ENCODE measurements around the gene ADGB.
"Not testable (repeated sequence)": the region's sequence is repeated elsewhere in the genome, so short reads cannot be mapped to it uniquely, and the experiment has no call there.

The ADGB gene

DNA sequence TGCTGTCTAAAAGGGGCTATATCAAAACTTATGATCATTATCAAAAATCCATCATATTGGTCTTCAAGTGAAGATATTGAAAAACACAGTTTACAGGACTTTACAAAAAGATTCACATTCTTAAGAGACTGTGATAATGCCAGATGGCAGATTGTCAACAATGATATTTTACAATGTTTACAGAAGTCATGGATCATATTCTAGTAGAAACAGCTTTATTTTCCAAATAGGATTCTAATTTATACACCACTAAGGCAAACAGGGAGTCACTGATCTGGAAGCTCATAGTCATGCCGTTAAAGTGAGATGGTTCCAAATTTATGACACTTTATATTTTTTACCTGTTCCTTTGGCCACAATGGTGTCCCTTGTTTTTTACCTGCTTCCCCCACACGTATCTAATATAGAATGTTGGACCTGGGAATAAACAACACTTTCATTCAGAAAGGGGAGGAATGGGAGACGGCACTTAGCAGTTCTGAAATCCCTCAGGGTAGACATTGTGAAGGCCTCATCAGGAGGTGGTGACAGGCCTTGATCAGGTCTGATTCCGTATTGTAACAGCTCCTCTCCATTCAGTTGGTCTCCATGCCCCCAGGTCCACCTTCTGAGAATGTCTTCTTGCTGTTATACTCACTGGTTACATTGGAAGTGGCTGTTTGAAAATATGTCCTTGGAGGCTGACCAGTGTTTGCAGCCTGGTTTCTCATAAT is 228.6 kb downstream of the ADGB start:
- no peak for DNase-seq

DNA sequence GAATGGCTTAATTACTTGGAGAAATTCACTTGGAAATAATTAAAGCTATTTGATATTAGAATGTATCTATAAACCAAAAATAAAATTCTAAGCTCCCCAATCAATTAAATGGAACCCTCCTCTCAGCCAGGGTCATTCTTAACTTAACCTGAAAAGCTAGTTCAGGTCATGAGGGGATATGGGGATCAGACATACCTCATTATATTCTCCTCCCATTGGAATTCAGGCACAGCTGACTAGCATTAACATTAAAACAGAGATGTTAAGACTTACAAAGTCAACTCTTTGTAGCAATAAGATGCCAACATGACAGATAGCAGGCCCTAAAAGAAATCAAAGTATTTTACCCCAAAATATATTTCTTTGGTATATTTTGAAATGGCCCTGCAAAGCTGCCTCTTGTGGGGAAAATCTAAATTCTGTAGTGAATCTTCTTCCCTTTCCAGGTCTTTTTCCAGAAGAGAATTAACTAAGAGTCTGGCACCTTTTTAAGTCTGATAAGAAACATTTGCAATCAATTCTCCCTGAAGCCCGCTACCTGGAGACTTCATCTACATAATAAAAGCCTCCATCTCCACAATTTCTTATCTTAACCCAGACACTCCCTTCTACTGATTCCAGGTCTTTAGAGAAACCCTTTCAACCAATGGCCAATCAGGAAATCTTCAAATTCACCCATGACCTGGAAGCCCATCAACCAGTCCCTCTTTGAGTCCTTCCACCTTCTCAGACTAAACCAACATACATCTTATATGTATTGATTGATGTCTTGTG is 231.2 kb downstream of the ADGB start:
- no peak for DNase-seq

DNA sequence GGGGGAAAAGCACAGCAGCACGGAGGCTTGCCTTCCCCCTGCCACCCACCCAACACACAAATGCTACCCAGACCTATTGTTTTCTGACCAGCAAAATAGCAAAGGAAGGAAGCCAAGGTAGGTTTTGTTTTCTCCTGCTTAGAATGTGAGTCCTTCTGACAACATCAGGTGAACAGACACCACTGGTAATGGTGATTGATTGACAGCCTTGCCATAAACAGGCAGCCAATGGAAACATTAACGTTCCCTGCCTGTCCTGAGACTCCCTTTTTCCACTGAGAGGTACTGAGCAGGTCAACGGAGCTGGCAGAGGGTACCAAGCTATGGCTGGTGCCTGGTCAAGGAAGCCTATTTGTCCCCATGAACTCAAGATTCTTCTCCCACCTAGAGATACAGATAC is 234.4 kb downstream of the ADGB start:
- DNase-seq = no peak

DNA sequence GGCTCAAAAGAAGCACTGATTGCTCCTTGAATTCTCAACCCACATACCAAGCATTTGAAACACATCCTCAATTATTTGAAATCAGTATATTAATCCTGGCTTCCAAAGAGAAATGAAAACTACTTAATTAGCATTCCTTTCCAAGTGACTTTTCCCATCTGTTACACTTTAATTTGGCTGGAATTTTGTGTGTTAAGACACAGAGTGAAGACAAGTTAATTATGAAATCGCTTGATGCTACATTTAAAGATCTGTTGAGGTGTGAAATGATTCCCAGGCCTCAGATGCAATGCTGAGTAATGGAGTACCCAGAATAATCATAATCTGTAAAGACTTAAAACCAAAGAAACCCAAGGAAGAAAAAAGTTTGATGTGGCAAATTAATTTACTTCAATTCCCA is 241.4 kb downstream of the ADGB start:
- no peak for DNase-seq

DNA sequence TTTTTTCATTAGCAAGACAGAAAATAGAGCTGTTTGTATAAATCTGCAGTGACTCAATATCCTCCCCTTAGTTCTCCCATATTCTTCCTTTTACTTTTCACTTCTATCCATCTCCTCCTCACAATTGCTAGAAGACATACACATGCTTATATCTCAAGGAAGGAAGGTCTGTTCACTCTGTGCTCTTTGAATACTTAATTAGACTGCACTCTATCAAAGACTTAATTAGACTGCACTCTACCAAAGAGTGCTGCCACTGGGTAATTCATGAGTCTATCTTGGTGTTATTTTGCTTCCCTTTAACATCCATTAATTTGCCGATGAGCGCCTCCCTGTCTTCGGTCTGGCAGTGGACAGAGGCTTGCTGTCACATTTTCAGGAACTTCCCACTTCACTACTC is 241.9 kb downstream of the ADGB start:
- no peak for DNase-seq

DNA sequence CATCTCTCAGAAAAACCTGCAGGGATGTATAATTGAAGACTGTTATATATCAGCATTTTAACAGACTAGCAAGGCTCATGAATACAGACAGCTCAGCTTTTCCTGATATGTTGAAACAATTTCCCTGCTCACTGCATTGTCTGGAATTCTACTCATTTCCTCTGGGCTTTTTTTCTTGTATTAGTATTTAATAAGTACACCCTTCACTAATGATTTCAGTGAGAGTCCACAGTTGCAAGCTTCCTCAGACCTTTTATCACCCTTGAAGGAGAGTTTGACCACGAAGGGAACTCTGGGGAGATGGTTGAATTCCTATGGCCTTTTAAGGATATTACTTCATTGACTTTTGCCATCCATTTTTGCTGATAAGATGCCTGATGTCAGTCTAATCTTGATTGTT is 248.7 kb downstream of the ADGB start:
- no peak for DNase-seq

DNA sequence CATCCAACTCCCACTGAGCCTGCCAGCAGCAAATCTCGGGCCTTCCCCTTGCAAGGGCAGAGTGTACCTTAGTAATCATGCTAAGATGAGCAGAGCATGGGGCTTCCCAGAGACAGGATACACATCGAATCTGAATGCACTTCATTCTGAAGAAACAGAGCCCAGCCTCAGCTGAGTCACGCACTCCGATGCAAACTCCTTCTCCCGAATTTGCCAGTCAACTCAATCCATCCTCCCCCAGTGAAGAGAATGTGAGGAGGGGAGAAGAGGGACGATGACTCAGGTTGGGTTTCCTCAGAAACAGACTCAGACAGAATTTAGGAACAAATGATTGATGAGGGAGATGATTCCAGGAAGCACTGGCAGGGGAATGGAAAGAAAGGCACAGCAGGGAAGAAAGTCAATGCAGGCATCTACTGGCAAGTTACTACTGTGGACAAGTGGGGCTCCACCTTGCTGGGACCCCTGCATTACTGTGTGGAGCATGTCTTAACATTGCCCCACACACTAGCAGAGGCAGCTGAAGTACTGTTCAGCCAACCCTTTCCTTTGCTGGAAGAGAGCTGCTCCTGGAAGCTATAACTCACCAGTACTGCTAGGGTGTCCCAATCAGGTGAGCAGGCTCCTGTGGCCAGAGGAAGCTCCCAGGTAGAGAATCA is 251.6 kb downstream of the ADGB start:
- no peak for DNase-seq

DNA sequence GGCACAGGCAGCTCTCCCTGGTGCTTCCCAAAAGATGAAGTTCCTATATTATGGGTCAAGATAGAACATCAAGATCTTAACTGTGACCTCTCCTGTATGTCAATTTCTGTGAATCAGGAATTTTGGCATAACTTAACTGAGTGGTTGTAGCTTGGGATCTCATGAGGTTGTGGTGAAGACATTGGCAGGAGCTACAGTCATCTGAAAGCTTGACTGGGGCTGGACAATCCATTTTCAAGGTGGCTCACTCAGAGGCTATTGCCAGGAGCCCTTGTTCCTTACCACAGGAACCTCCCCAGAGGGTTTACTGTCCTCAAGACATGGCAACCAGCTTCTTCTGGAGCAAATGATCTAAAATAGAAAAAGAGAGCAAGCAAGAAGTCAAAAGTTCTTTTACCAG is 252.2 kb downstream of the ADGB start:
- DNase-seq = no peak

DNA sequence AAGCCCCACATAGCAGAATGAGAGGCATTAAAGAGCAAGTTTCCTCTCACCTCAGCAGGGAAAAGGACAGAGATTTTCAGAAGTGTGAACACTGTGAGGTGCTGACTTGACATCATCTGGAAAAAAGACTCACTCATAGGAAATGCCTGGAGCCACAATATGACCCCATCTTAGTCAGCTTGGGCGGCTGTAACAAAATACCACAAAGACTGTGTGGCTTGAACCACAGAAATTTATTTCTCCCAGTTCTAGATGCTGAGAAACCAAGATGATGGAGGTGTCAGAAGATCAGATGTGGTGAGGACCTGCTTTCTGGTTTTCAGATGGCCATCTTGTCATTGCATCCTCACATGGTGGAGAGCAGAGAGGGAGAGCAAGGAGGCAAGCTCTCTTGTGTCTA is 253.1 kb downstream of the ADGB start:
- DNase-seq = no peak

DNA sequence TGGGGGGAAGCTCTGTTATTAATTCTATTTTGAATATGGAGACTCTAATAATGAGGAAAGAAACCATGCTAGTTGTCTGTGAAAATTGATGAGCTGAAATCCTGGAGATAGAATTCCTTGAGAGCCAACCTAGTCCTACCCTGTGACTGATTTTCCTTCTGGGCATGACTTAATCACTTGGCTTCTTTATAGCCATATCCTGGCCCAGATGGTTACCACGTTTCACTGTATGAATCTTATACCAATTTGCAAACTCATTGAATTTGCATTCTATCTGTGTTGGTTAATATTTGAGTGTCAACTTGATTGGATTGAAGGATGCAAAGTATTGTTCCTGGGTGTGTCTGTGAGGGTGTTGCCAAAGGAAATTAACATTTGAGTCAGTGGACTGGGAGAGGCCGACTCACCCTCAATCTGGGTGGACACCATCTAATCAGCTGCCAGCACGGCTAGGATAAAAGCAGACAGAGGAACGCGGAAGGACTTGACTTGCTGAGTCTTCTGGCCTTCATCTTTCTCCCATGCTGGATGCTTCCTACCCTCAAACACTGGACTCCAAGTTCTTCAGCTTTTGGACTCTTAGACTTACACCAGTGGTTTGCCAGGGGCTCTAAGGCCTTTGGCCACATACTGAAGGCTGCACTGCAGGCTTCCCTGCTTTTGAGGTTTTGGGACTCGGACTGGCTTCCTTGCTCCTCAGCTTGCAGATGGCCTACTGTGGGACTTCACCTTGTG is 255.9 kb downstream of the ADGB start:
- DNase-seq = not testable (repeated sequence)

DNA sequence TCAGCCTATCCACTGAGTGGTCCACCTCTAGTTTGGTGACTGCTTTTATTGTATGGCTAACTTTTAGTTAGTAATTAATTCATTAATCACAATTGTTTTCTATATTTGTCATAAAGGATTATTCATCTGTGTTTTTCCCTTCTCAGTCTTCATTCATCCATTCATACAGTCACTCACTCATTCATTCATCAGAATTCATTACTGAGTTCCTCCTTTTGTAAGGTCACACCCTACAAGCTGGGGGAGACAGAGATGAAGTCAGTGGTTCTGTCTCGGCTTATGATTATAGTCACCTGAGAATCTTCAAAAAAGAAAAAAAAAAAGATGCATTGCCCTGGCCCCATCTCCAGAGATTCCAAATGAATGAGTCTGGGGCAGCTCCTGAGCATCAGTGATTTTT is 257.1 kb downstream of the ADGB start:
- DNase-seq = no peak

DNA sequence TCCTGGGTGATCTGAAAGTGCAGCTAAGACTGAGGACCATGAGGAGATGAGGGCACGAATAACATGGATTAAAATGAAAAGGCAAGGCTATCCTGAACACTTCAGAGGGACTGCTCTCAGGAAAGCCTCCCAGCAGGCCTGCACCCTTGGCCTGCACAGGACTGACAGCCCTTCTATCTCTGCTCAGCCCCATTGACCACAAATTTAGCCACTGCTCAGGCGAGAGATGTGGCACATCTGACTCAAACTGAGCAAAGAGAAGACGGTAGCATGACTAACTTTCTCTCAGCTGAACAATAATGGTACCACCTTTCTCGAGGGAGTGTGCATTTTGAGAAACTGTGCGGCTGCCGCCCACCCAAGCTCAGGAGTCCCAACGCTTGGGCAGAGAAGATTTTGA is 257.5 kb downstream of the ADGB start:
- DNase-seq = no peak

DNA sequence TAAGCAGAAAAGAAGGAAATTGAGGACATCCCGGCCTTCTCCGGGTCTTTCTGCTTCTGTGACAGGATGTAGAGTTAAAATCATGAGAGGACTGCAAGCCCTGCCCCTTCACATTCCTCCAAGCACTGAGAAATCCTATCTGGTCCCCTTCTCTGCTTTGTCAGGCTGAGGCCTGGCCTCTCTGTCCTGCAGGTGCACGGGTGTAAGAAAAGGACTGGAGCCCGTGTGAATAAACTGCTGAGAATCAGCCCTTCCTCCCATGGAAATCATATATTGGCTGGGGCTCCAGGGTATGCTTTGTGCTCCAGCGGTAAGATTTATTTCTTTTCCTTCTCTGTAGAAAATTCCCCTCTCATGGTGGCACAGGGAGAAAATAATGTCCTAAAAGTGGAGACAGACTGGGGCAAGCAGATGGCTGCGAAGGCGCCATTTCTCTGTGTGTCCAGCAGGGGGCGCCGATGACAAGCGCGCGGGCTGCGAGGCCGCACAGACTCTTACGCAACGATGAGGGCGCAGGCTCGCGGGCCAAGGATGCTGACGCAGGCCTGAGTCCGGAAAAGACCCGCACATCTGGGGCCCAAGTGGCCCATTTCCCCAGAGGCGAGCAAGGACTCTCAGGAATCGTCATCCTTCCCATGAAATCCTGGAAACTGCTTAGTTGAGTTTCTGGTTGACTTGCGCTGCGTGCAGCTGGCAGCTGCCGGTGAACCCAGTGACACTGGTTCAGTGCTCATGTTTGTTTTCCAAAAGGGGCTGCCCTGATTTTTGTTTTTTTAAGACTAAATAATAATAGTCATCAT is 258.6 kb downstream of the ADGB start:
- DNase-seq = peak; percentile 18 to 89 (median 80)

DNA sequence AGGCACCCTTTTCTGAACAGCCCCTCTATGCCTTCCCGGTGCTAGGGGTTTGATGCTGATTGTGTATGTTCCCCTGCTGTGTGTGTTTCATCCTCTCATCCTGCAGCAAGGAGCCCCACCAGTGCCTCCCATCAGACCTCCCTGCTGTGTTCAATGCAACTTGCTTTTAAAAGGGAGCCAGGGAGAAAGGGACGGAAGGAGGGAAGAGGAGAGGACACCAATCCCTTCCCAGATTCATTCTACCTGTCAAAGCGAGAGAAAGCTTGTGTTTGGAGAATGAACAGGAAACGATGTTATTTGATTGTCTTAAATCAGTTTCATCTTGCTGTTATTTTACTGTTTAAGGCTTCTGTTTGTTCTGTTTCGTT is 259.2 kb downstream of the ADGB start:
- peak in 3 of 14 donors; percentile 53 to 64 (median 53) for DNase-seq

DNA sequence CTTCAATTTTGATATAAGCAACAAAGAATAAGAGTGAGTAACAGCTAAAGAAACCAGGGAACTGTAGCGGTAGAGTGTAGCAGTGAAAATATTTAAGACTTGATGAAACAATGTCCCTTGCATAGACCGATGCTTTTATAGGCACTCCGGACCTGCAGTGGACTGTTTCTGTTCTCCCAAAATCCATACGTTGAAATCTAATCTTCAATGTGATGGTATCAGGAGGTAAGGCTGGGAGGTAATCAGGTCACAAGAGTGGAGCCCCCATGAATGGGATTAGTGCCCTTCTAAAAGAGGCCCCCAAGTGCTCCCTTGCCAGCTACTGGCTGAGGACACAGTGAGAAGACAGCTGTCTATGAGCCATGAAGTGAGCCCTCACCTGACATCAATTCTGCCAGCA is 260.4 kb downstream of the ADGB start:
- no peak for DNase-seq

DNA sequence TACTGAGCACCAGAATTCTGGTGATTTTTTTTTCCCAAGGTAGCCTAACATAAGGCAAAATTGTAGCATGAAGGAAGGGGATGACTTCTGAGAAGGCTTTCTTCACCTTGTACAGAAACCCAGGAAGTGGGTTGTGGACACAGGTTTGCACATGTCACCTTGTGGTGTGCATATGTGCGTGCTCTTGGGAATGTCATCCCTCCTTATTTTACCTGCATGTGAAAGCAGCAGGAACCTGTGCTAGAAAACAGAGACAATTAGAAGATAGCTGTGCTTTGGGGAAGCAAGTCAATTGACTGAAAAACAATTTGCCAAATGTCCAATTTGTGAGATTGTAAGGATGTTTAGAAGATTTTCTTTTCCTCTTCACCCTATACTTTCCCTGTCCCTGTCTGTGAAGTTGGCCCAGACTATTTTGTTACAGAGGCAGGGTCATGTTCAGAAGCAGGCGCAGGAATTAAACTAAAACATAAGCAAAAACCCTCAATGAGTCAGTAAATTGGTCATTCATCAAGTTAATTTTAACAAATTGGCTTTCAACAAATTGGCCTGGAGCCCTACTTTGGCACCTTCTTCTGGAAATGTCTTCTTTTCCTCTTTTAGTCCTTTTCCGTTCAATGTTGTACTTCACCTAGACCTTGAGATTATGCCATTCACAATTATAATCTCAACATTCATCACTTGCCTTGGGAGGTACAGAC is 261.2 kb downstream of the ADGB start:
- peak in 1 of 14 donors; percentile 19 for DNase-seq

DNA sequence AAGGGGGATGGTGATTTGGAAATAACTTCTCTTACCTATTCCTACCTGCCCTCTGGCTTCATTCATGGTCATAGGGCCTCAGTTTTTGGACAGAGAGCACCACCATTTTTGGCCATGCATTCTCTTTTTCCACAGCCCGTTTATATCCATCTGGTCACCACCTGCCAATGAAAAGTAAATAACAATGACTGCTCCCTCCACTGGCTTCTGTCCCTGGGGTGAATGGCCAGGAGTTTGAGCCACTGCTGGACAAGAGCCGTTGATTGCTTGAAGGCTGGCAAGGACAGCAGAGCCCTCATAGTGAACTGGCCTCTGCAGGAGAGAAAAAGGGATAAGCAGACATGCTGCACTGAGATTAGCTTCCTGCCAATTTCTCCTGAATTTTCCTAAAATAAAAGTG is 261.8 kb downstream of the ADGB start:
- peak in 2 of 14 donors; percentile 2 to 69 for DNase-seq

DNA sequence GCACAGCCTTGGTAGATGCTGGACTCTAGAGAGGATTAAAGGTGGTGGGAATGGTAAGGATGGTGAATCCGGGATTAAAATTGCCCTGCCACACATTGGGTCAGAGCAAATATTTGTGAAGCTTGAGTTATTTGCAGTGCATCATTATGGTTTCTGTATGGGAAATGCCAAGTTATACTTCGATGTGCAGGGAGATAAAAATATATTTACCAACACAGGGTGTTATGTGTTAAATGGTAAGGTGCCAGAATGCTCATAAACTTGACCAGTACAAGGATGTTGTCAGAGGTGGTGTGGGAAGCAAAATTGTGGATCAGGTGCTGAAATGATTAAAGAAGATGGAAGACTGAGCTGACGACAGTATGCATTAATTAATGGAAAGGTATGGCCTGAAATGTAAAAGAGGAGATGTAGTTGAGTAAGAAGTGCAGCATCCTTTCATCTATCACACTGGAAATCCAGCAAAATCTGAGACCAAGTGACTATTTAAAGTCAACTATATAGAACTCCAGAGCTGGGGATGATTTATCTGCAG is 262.3 kb downstream of the ADGB start:
- no peak for DNase-seq

DNA sequence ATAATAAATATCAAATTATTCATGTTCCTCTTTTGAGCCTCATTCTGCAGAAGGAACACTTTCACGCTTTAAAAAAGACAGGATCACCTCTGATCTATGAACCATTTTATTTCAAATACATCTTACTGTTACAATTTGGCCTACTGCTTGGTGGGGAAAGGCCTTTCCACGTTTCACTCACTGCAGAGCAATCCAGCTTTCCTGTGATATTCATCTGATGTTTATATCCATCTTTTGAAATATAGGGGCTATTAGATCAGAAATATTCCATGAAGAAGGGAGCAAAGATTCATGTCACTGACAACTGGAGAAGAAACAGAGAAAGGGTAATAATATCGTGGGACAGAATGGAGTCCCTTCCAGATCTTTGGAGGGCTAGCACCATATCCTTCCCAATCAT is 262.9 kb downstream of the ADGB start:
- DNase-seq = no peak

DNA sequence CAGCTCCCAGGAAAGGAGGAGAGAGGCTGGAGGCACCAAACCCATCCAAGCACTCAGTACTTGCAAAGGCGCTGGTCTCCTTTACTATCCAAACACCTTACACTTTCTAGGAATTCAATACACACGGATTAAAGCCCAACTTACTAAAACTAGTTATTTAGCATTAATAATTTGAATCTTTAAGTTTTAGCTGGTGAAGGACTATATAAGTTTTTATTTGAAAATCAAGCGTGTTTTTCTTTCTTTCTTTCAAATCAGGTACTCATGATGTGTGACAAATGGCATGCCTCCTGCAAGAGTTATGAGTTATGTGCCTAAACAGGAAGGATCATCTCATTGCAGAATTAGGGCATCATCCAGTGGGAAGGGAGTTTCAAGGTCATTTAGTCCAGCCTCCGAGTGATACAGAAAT is 263.7 kb downstream of the ADGB start:
- DNase-seq = no peak

DNA sequence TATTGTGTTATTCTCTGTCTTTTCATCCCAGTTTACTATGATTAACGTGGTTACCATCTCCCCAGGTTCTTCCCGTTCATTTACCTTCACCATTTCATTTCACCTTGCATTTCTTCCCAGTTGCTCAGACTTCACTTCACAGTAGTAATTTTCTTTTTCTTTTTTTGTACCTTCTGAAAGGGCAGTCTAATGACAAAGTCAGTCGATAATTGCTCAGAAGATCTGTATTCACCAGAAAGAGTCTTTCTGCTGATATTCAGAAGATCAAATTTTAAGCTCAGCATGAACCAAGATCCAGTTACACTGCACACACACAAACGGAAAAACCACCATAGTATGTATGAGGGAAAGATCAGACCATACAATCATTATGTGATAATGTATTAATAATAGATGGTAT is 265.5 kb downstream of the ADGB start:
- DNase-seq = no peak

All from C1 segment of cervical spinal cord (tissue), 14 donors.